ENCODE data around the gene TMEM53.

DNA sequence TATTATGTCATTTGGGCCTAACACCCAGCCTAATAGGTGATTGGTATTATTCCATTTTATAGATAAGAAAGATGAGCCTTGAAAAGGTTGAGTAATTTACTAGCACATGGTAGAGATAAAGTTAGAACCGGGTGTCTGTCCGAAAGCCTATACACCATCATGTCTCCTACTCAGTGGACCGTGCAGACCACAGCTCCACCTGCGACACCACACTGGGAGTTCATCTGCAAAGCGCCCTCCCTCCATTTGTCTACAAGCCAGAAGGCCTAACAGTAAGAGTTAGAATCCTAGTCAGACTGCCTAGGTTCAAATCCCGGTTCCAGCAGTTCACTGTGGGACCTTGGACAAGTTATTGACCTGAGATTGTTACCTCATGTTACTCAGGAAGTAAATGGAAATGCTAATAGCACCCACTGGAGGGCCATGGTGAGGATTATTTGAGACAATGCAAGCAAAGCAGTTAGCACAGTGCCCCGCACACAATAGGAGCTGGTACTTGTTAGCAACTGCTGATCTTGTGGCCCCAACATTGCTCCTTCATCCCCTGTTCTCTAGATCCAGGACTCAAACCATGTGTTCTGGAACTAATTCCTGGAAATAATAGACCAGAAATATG lies 20.7 kb upstream of the TMEM53 start:
- TF ChIP-seq, protein P1, sequence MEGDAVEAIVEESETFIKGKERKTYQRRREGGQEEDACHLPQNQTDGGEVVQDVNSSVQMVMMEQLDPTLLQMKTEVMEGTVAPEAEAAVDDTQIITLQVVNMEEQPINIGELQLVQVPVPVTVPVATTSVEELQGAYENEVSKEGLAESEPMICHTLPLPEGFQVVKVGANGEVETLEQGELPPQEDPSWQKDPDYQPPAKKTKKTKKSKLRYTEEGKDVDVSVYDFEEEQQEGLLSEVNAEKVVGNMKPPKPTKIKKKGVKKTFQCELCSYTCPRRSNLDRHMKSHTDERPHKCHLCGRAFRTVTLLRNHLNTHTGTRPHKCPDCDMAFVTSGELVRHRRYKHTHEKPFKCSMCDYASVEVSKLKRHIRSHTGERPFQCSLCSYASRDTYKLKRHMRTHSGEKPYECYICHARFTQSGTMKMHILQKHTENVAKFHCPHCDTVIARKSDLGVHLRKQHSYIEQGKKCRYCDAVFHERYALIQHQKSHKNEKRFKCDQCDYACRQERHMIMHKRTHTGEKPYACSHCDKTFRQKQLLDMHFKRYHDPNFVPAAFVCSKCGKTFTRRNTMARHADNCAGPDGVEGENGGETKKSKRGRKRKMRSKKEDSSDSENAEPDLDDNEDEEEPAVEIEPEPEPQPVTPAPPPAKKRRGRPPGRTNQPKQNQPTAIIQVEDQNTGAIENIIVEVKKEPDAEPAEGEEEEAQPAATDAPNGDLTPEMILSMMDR (IDR thresholded peaks at IDR 0.05), result no peak
- no peak for TF ChIP-seq EP300 (IDR thresholded peaks at IDR 0.05)

All from ovary (tissue), 3 donors.